GM12873 (cell line): ENCODE measurements around the gene SULF2.

Source experiments
- CTCF ChIP-seq: IDR thresholded peaks from 2 replicates; pipeline ENCODE4 v1.5.1; 2012; ENCODE audit warnings: low read depth, mild to moderate bottlenecking, moderate library complexity, low read length, control low read depth; ENCODE audit not compliant: insufficient read depth; ENCODE audit errors: missing control alignments

The SULF2 gene

GRCh38 chr20:47645632-47646031, 139.6 kb downstream of the SULF2 start:
- no peak for TF ChIP-seq CTCF

- no peak for TF ChIP-seq CTCF
These were observed 142.7 kb downstream of the SULF2 start for GRCh38 chr20:47642624-47643023.

- TF ChIP-seq CTCF: no peak
These were observed 143.2 kb downstream of the SULF2 start for GRCh38 chr20:47642118-47642517.

GRCh38 chr20:47638851-47639250, 146.4 kb downstream of the SULF2 start:
- TF ChIP-seq CTCF: no peak

- TF ChIP-seq CTCF: no peak
These were observed 150.0 kb downstream of the SULF2 start for GRCh38 chr20:47635256-47635655.

- no peak for TF ChIP-seq CTCF
These were observed 154.2 kb downstream of the SULF2 start for GRCh38 chr20:47631078-47631477.

GRCh38 chr20:47629907-47630306, 155.4 kb downstream of the SULF2 start:
- no peak for TF ChIP-seq CTCF

- no peak for TF ChIP-seq CTCF
These were observed 157.7 kb downstream of the SULF2 start for GRCh38 chr20:47627540-47627939.
